ENCODE data around the gene MATR3. TPM values are rescaled to one million over a fixed set of nuclear protein-coding genes. Genes with fewer than 3 reads are reported as not detected.
A peak's percentile ranks its signal among the peaks of the same experiment; 100 is the strongest.

The MATR3 gene
- total RNA-seq, 4 donors from 2014 or later: 155 to 222 (median 211) TPM

- TF ChIP-seq CTCF (IDR thresholded peaks at IDR 0.05): no peak
- DNase-seq (ENCODE audit: low spot score) (peak; percentile 65), ATAC-seq (ENCODE audit: low FRiP score) (peak; percentile 95)
Observed at GRCh38 chr5:139273572-139274289, 19.8 kb upstream of the MATR3 start.

GRCh38 chr5:139275536-139275935 is 18.0 kb upstream of the MATR3 start:
- TF ChIP-seq CTCF (IDR thresholded peaks at IDR 0.05): no peak
- no peak for DNase-seq (ENCODE audit: low spot score)
- no peak for ATAC-seq (ENCODE audit: low FRiP score)

- no peak for DNase-seq (ENCODE audit: low spot score)
- no peak for TF ChIP-seq CTCF (IDR thresholded peaks at IDR 0.05)
- no peak for ATAC-seq (ENCODE audit: low FRiP score)
Observed at GRCh38 chr5:139275956-139276355, 17.6 kb upstream of the MATR3 start.

- TF ChIP-seq CTCF (IDR thresholded peaks at IDR 0.05): no peak
- ATAC-seq (ENCODE audit: low FRiP score): no peak
- DNase-seq (ENCODE audit: low spot score): no peak
Observed at GRCh38 chr5:139276426-139276825, 17.1 kb upstream of the MATR3 start.

GRCh38 chr5:139277171-139277570 is 16.4 kb upstream of the MATR3 start:
- no peak for TF ChIP-seq CTCF (IDR thresholded peaks at IDR 0.05)
- DNase-seq (ENCODE audit: low spot score) (no peak), ATAC-seq (ENCODE audit: low FRiP score) (no peak)

- ATAC-seq (ENCODE audit: low FRiP score) (no peak), DNase-seq (ENCODE audit: low spot score) (no peak)
- TF ChIP-seq CTCF (IDR thresholded peaks at IDR 0.05): no peak
Observed at GRCh38 chr5:139278540-139279274, 14.8 kb upstream of the MATR3 start.

GRCh38 chr5:139282197-139282557 is 11.4 kb upstream of the MATR3 start:
- no peak for TF ChIP-seq CTCF (IDR thresholded peaks at IDR 0.05)
- ATAC-seq (ENCODE audit: low FRiP score) (no peak), DNase-seq (ENCODE audit: low spot score) (no peak)
